CD14-positive monocyte (primary cell): ENCODE results near the gene SSNA1. TPM values are rescaled to one million over a fixed set of nuclear protein-coding genes. Genes with fewer than 3 reads are reported as not detected.

Source experiments
- DNase-seq, 3 donors: peaks; one replicate each; pipeline ENCODE4 v3.0.0-alpha.2; 2011 to 2022
- H2AFZ ChIP-seq: 2 replicates; pipeline ENCODE4 v1.6.0; 2012; ENCODE audit warnings: mild to moderate bottlenecking, low read depth, low read length, inconsistent platforms; ENCODE audit not compliant: insufficient read depth, poor library complexity, severe bottlenecking
- H3K27ac ChIP-seq, 2 donors: 1 replicate in 1 of 2; 2 replicates in 1 of 2; pipeline ENCODE4 v1.5.1; 2012 to 2013; ENCODE audit warnings: low read length in 2 of 2, control low read depth in 1 of 2, inconsistent platforms in 1 of 2, low read depth in 1 of 2, mild to moderate bottlenecking in 1 of 2
- H3K27me3 ChIP-seq, 2 donors: one replicate each; pipeline versions ENCODE4 v1.6.0 to v1.6.1; 2011 to 2013; ENCODE audit warnings: low read length in 2 of 2; ENCODE audit not compliant: control insufficient read depth in 2 of 2, insufficient read depth in 2 of 2
- H3K36me3 ChIP-seq, 2 donors: replicated peaks in 1 of 2; 1 replicate in 1 of 2; 2 replicates in 1 of 2; pipeline versions ENCODE4 v1.5.1 to v1.6.1; 2012 to 2013; ENCODE audit warnings: low read length in 2 of 2, control low read depth in 1 of 2, inconsistent platforms in 1 of 2, mild to moderate bottlenecking in 1 of 2; ENCODE audit not compliant: insufficient read depth in 2 of 2, control insufficient read depth in 1 of 2
- H3K4me1 ChIP-seq, 2 donors: 1 replicate in 1 of 2; 2 replicates in 1 of 2; pipeline versions ENCODE4 v1.5.1 to v1.6.1; 2012 to 2013; ENCODE audit warnings: low read length in 2 of 2, control low read depth in 1 of 2, inconsistent platforms in 1 of 2, mild to moderate bottlenecking in 1 of 2, moderate library complexity in 1 of 2; ENCODE audit not compliant: insufficient read depth in 2 of 2, control insufficient read depth in 1 of 2
- H3K4me2 ChIP-seq: replicated peaks from 2 replicates; pipeline ENCODE3; 2012; ENCODE audit warnings: low read length, moderate library complexity, mild to moderate bottlenecking; ENCODE audit not compliant: poor library complexity, severe bottlenecking; ENCODE audit errors: extremely low read depth
- H3K4me3 ChIP-seq, 3 experiments: fragments of 200-600 bp in 1 of 3; sonication (generic) in 1 of 3; replicated peaks in 1 of 3; 1 replicate in 2 of 3; 2 replicates in 1 of 3; pipeline ENCODE4 v1.5.1; 2011 to 2013; ENCODE audit warnings: low read length in 3 of 3, mild to moderate bottlenecking in 3 of 3, control low read depth in 2 of 3, low read depth in 2 of 3, inconsistent platforms in 1 of 3, moderate library complexity in 1 of 3
- H3K79me2 ChIP-seq: 2 replicates; pipeline ENCODE4 v1.6.0; 2012; ENCODE audit warnings: mild to moderate bottlenecking, control low read depth, inconsistent platforms, low read length, moderate library complexity; ENCODE audit not compliant: insufficient read depth
- H3K9ac ChIP-seq: 2 replicates; pipeline ENCODE4 v1.6.0; 2017; ENCODE audit warnings: low read length, mild to moderate bottlenecking; ENCODE audit not compliant: insufficient read depth, poor library complexity, severe bottlenecking
- H3K9me3 ChIP-seq, 2 donors: replicated peaks in 1 of 2; 1 replicate in 1 of 2; 2 replicates in 1 of 2; pipeline versions ENCODE4 v1.5.1 to v1.6.1; 2012 to 2013; ENCODE audit warnings: low read length in 2 of 2, control low read depth in 1 of 2; ENCODE audit not compliant: control insufficient read depth in 1 of 2, insufficient read depth in 1 of 2
- H4K20me1 ChIP-seq: 2 replicates; pipeline ENCODE4 v1.6.0; 2012; ENCODE audit warnings: mild to moderate bottlenecking, low read length, control low read depth, moderate library complexity; ENCODE audit not compliant: insufficient read depth
- H3K27ac Mint-ChIP-seq, 7 donors: one replicate each; pipeline ENCODE4 v1.8.0; 2020; ENCODE audit warnings: mild to moderate bottlenecking in 7 of 7, mixed read lengths in 7 of 7, moderate library complexity in 6 of 7, inconsistent platforms in 2 of 7
- H3K27me3 Mint-ChIP-seq, 3 donors: one replicate each; pipeline ENCODE4 v1.8.0; 2021 to 2022; ENCODE audit warnings: low read depth in 3 of 3, mild to moderate bottlenecking in 3 of 3, mixed read lengths in 3 of 3, moderate library complexity in 3 of 3, inconsistent platforms in 1 of 3
- H3K36me3 Mint-ChIP-seq, 2 donors: one replicate each; pipeline ENCODE4 v1.8.0; 2020; ENCODE audit warnings: mixed read lengths in 2 of 2, inconsistent platforms in 1 of 2, mild to moderate bottlenecking in 1 of 2
- H3K4me1 Mint-ChIP-seq: one replicate; pipeline ENCODE4 v1.8.0; 2020; ENCODE audit warnings: mild to moderate bottlenecking, mixed read lengths
- H3K4me3 Mint-ChIP-seq, 2 donors: one replicate each; pipeline ENCODE4 v1.8.0; 2020; ENCODE audit warnings: mild to moderate bottlenecking in 2 of 2, mixed read lengths in 2 of 2, moderate library complexity in 1 of 2
- H3K9me3 Mint-ChIP-seq, 7 donors: one replicate each; pipeline ENCODE4 v1.8.0; 2020 to 2022; ENCODE audit warnings: mixed read lengths in 7 of 7, mild to moderate bottlenecking in 6 of 7, moderate library complexity in 6 of 7, inconsistent platforms in 2 of 7
- WGBS: methylation state at CpG from one replicate; pipeline ENCODE4 v1.1.5; 2013; ENCODE audit warnings: missing lambda C conversion rate; ENCODE audit not compliant: insufficient coverage; 5-methylcytosine and 5-hydroxymethylcytosine counted together
- intact Hi-C, 2 donors: fragments of 100-400 bp; cut with micrococcal nuclease; formaldehyde crosslinking; loops; one replicate each; pipeline versions ENCODE4 v1.15.0 to v1.15.1; 2023
- polyA plus RNA-seq, 3 donors: library from polyadenylated mRNA; depleted of rRNA in 1 of 3; unstranded in 2 of 3; stranded (reverse) in 1 of 3; fragments of 300-500 nt in 2 of 3; fragments of >200 nt in 1 of 3; fragmentation: Illumina TruSeq in 2 of 3; gene quantifications; 1 replicate in 2 of 3; 2 replicates in 1 of 3; pipeline ENCODE4 v1.2.3, GENCODE V29; 2012 to 2021
- TF ChIP-seq, protein P1 (sequence below): fragments of 200-600 bp; IDR thresholded peaks from one replicate; pipeline ENCODE4 v1.8.0; 2022; ENCODE audit warnings: antibody characterized with exemption, mild to moderate bottlenecking

The SSNA1 gene
- polyA plus RNA-seq, 3 donors = 87.0 to 118 (median 98.3) TPM

DNA sequence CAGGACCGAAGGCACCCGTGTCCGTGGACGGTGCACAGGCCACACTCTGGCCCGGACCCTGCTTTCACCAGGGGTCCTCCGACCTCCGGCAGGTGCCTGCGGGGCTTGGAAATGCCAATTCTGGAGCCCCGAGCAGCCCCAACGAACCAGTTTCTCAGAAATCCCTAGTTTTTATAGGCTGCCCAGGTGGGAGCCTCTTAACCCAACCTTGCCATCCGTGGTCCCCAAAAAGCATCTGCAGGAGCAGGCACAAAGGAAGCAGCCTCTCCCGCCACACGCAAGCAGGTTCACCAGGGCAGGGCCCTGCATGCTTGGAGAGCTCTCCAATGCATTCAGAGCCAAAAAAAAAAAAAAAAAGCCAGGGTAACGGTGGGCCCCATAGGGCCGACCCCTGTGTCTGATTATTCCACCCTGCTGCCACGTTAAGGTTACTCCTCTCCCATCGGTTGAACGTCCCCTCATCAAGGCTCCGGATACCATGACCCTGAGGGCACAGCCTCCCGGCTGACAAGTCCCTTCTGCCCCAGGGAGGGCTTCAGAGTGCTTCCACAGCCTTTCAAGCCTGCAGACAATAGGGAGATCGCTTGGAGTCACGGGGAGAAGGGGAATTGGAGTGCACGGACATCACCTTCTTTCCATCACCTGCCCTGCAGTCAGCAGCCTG is 12.9 kb downstream of the SSNA1 start:
- H3K9me3 Mint-ChIP-seq = peaks cover 0 to 2% (median 0%) of the 10 kb centered on the region in 7 donors
- H3K4me3 ChIP-seq = peak overlapping the region; percentile 47 to 74 (median 68)
- H3K4me1 Mint-ChIP-seq = peaks cover 49% of the 10 kb centered on the region
- H3K9me3 ChIP-seq = no peaks in the 10 kb centered on the region
- H4K20me1 ChIP-seq = peaks cover 25% of the 10 kb centered on the region
- no peaks in the 10 kb centered on the region for H3K36me3 ChIP-seq
- peak overlapping the region; percentile 64 for H3K9ac ChIP-seq
- 10% methylated on average over 14 of the region's 23 CpGs for WGBS
- H3K27ac Mint-ChIP-seq = peak overlapping the region; percentile 77 to 92 (median 89)
- H3K27ac ChIP-seq = peak overlapping the region; percentile 77 to 89
- TF ChIP-seq, protein P1, sequence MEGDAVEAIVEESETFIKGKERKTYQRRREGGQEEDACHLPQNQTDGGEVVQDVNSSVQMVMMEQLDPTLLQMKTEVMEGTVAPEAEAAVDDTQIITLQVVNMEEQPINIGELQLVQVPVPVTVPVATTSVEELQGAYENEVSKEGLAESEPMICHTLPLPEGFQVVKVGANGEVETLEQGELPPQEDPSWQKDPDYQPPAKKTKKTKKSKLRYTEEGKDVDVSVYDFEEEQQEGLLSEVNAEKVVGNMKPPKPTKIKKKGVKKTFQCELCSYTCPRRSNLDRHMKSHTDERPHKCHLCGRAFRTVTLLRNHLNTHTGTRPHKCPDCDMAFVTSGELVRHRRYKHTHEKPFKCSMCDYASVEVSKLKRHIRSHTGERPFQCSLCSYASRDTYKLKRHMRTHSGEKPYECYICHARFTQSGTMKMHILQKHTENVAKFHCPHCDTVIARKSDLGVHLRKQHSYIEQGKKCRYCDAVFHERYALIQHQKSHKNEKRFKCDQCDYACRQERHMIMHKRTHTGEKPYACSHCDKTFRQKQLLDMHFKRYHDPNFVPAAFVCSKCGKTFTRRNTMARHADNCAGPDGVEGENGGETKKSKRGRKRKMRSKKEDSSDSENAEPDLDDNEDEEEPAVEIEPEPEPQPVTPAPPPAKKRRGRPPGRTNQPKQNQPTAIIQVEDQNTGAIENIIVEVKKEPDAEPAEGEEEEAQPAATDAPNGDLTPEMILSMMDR = no peak
- H3K4me1 ChIP-seq = peaks cover 46 to 62% of the 10 kb centered on the region in 2 donors
- peaks cover 51% of the 10 kb centered on the region for H3K79me2 ChIP-seq
- intact Hi-C loops = loop anchor here (2.0 to 5.0 kb wide), 3 partner anchors 21 to 351 kb away; partner anchors contain the start of genes RNF208 (in 2 of the 2), MRPL41 (in 1 of the 2), PNPLA7 (in 1 of the 2) and TUBB4B (in 1 of the 2)
- H2AFZ ChIP-seq = peak overlapping the region; percentile 74
- peak overlapping the region; percentile 74 to 88 for H3K4me3 Mint-ChIP-seq
- peaks cover 0 to 4% of the 10 kb centered on the region in 2 donors for H3K27me3 ChIP-seq
- peaks cover 0 to 2% of the 10 kb centered on the region in 2 donors for H3K36me3 Mint-ChIP-seq
- no peak for DNase-seq
- peak overlapping the region; percentile 79 for H3K4me2 ChIP-seq
- peaks cover 0 to 4% (median 0%) of the 10 kb centered on the region in 3 donors for H3K27me3 Mint-ChIP-seq

DNA sequence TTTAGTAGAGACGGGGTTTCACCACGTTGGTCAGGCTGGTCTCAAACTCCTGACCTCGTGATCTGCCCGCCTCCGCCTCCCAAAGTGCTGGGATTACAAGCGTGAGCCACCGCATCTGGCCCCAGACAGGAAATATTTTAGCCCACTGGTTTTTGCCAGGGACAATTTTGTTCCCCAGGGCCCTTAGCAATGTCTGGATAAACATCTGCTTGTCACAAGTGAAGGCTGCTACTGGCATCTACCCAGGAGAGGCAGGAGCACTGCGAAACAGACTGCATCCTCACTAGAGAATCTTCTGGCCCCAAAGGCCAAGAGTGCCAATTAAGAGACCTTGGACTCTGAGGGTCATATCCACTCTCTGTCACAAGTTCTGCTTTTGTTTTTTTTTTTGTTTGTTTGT is 14.5 kb downstream of the SSNA1 start:
- H3K9ac ChIP-seq = no peak overlapping the region
- Mint-ChIP-seq H3K36me3 (peaks cover 4 to 8% of the 10 kb centered on the region in 2 donors), H3K4me3 (no peak overlapping the region), H3K4me1 (peaks cover 58% of the 10 kb centered on the region), H3K9me3 (peaks cover 0 to 2% (median 0%) of the 10 kb centered on the region in 7 donors), H3K27me3 (peaks cover 0 to 4% (median 0%) of the 10 kb centered on the region in 3 donors), H3K27ac (no peak overlapping the region)
- DNase-seq = no peak
- peaks cover 23% of the 10 kb centered on the region for H4K20me1 ChIP-seq
- H3K9me3 ChIP-seq = no peaks in the 10 kb centered on the region
- peaks cover 61% of the 10 kb centered on the region for H3K79me2 ChIP-seq
- H3K4me2 ChIP-seq = no peak overlapping the region
- WGBS = 89% methylated on average over 7 of the region's 8 CpGs
- intact Hi-C loops = loop anchor here in 1 of 2 donors (5.0 kb wide), 2 partner anchors 39 to 349 kb away; partner anchors contain the start of genes MRPL41, PNPLA7 and TUBB4B
- TF ChIP-seq, protein P1 = no peak
- H2AFZ ChIP-seq = no peak overlapping the region
- H3K36me3 ChIP-seq = peaks cover 0 to 6% of the 10 kb centered on the region in 2 donors
- H3K27me3 ChIP-seq = peaks cover 0 to 4% of the 10 kb centered on the region in 2 donors
- H3K27ac ChIP-seq = no peak overlapping the region
- H3K4me1 ChIP-seq = peaks cover 50 to 70% of the 10 kb centered on the region in 2 donors
- H3K4me3 ChIP-seq = no peak overlapping the region
